Left renal pelvis (tissue), 4 donors: ENCODE measurements around the gene FSTL3. TPM values are rescaled to one million over a fixed set of nuclear protein-coding genes. Genes with fewer than 3 reads are reported as not detected.

ENCODE experiments used
- DNase-seq, 4 donors: peaks; one replicate each; pipeline ENCODE4 v3.0.0-alpha.2; 2013; ENCODE audit warnings: low read depth in 4 of 4, low spot score in 3 of 4
- polyA plus RNA-seq, 4 donors: library from polyadenylated mRNA; unstranded; fragments of 120-200 nt; gene quantifications; one replicate each; pipeline ENCODE4 v1.2.1, GENCODE V29; 2013; ENCODE audit not compliant: insufficient read length in 4 of 4

FSTL3 gene
- polyA plus RNA-seq, 4 donors = 14.3 to 18.8 (median 17.7) TPM

DNA sequence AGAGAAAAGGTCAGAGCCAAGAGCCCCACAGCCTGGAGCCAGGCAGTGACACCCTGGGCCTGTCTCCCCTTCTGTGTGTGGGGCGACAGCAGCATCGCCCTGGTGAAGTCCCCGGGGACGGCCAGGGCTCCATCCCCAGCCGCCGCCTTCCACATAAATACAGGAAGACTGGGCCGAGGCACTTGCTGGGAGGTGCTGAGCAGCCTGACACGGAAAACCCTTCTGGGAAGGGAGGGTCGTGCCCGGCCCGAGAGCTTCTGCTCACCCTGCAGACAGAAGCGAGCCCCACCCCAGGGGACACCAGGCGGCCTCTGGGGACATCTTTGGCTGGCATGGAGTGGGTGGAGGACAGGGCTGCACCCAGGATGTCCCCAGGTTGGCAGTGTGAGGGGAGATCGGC is 31.4 kb upstream of the FSTL3 start:
- no peak for DNase-seq

DNA sequence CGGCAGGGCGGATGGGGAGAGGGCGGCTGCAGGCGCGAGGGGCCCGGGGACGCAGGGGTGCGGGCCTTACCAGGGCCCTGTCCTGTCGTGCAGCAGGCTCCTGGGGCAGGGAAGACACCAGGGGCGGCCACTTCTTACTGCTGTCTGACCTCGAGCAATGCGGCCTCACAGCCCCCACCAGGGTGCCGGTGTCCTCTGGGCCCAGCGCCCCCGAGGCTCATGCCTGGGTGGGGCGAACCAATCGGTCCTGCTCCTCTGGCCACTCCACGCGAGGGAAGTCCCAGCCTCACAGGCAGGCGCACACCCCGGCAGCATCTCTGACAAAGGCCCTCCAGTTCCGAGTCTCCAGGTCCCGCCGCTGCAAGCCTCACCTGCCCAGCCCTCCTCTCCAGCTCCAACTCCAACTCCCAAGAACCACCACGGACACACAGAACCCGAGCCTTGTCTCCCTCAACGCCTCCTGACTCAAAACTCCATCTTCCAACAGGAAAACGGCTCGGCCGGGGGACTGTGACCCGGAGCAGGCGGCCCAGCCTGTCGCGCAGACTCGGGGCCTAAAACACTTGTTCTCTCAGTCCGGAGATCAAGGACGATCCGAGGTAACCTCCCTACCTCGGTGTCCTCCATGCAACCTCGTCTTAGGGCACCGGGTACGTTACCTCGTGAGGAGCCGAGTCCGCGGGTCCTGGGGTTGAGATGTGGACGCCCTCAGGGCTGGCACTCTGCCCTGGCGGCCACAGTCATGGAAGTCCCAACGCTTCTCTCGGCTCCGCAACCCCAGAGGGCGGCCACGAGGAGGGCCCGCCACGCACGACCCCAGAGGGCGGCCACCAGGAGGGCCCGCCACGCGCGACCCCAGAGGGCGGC is 30.0 kb upstream of the FSTL3 start:
- no peak for DNase-seq

DNA sequence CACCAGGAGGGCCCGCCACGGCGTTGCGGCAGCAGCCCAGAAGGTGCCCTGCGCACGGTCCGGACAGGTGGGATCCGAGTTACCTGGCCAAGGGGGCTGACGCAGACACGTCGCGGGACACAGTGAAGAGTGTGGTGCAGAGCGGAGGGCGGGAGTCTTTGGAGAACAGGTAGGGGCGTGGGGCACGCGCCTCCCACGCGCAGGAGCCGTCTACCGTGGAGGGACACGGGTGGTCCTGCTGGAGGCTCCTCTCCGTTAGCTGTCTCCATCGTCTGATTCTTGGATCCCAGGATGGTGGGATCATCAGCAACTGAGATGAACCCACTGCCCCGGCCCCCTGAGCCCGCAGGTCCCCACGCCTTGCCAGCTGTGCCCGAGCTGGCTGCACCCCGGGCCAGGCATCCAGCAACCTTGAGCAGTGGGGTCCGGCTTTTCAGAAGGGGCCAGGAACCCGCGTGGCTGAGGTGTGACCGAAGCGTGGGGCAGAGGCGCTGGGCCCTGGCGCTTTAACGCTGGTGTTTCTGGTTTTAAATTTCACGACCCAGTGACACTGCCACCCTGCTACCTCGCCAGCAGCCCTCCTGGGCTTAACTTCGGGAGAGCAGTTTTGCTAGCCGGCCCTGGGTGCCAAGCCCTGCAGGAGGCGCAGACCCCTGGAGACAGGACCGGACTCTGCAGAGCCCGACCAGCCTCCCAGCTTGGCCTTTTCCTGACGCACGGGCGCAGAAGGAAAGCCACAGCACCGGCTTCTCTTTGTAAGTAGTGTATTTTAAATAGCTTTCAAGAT is 29.2 kb upstream of the FSTL3 start:
- no peak for DNase-seq

DNA sequence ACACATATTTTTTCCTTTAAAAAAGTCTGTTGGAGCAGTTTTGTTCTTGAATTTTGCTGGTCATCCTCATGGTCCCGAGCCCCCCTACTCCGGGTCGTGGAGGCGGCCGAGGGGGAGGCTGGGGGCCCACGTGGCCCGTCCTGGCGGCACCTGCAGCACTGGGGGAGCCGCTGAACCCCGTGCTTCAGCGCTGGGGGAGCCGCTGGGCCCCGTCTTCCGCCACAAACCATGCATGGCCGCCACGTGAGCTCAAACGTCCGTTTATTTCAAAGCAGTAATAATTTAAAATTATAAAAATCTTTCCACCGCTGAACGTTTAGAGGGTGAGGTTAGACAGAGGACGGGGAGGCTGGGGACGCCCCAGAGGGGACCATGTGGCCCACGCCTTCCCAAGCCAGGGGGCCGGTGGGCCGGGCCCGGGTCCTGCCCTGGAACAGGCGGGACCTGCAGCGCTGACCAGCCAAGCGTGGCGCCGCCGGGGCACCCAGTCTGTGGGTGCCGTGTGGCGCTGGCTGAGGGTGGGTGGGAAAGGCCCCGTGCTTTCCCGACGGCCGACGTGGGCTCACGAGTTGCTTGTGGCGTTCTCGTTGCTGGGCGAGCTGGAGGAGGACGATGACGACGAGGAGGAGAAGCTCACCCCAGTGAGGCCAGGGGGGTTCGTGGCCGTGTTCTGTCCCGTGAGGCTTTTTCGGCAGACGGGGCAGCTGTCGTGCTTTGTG is 28.5 kb upstream of the FSTL3 start:
- DNase-seq = no peak

DNA sequence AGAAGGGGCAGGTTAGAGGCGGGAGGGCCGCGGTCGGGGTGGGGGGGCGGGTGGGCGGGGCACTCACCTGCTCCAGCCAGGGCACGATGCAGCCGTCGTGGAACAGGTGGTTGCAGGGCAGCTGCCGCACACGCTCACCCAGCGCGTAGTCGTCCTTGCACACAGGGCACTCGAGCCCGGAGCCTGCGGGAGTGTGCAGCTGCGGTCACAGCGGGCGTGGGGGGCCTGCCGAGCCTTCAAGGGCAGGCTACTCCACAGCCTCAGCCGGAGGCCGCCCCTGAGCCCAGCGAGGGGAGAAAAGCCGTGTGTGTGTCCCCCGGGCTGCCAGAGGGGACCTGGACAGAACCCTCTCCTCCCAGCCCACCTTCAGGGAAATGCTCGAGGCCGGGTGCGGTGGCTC is 27.9 kb upstream of the FSTL3 start:
- DNase-seq = no peak

DNA sequence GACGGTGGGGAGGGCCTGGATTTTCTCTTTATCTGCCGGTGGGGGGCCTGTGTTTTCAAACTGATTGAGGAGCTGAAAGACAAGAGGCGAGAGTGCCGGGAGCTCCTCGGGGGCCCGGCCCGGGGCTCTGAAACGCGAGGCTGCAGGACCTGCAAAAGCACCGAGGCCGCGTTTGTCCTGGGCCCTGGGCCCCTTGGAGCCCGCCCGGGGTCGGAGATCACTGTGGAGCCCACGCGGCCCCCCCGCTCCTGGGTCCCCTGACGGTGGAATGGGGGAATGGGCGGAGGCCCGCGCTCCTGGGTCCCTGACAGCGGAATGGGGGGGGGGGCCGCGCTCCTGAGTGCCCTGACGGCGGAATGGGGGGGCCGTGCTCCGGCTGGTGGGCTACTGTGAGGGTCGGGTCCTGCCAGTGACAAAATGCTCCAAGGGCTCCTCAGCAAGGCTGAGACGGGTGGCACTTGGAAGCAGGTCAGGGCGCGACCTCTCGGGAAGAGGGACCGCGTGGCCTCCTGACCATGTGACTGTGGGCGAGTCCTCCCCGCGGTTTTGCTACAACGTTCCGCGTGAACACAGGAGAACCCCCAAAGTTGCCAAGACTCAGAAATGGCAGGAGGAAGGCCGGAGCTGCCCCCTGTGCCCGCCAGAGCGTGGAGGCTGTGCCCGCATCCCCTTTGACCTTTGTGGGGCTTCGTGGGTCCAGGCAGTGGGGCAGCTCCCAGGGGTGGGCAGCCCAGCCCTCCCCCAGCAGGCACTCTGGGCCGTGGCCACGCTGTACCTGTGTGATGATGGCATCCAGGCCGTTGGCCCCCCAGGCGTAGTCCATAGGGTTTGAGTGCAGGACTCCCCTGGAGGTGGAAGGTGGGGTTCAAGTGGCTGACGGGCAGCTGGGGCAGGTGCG is 27.0 kb upstream of the FSTL3 start:
- DNase-seq = no peak

DNA sequence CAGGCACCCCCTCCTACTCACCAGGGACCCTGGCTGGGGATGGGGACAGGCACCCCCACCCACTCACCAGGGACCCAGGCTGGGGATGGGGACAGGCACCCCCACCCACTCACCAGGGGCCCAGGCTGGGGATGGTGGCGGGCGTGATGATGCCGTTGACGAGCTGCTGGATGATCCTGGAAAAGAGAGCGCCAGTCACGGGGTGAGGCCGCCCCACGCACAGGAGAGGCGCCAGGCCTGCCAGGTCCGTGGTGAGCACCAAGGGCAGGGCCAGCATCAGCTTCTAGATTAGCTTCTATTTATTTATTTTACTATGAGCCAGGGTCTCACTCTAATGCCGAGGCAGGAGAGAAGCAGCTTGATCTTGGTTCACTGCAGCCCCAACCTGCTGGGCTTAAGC is 26.1 kb upstream of the FSTL3 start:
- no peak for DNase-seq

DNA sequence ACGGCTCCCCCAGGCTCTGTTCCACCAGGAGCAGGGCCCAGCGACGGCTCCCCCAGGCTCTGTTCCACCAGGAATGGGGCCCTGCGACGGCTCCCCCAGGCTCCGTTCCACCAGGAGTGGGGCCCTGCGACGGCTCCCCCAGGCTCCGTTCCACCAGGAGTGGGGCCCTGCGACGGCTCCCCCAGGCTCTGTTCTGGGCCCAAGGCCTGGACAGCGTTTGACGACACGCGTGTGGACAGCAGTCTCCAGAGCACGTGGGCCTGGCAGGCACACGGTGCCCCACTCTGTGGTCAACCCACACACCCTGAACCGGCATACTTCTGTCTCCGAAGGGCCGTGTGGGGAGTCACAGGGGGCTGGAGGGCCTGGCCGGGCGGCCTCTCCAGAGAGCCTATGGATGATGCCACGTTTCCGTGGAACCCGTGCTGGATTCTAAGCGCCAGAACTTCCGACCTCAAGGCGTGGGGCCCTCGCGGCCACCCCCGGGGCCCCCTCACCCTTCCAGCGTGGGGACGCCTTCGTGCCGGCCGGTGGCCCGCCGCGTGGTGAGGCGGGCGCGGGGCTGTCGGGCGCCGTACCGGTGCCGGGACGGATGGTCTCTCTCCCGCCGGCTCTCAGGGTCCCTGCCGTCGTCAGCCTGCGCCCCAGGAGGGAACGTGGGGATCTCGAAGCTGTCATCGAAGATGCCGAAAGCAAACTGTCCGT is 24.9 kb upstream of the FSTL3 start:
- no peak for DNase-seq

DNA sequence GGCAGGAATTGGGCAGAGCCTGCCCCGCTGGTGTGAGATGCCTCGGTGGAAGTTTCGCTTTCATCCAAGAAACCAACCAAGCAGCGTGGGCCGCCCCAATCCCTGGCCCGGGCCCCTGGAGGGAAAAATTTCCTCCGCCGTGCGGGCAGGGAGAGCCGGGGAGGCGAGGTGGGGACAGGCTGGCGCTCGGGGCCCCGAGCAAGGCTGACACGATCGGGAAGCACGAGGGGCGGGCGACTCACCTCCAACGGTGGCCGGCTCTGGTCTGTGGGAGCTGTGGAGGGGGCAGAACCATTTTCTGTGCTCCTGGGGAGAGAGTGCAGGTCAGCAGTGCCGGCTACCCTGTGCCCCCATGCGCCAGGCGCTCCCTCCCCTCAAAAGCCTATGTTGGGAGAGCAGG is 24.2 kb upstream of the FSTL3 start:
- DNase-seq = no peak

DNA sequence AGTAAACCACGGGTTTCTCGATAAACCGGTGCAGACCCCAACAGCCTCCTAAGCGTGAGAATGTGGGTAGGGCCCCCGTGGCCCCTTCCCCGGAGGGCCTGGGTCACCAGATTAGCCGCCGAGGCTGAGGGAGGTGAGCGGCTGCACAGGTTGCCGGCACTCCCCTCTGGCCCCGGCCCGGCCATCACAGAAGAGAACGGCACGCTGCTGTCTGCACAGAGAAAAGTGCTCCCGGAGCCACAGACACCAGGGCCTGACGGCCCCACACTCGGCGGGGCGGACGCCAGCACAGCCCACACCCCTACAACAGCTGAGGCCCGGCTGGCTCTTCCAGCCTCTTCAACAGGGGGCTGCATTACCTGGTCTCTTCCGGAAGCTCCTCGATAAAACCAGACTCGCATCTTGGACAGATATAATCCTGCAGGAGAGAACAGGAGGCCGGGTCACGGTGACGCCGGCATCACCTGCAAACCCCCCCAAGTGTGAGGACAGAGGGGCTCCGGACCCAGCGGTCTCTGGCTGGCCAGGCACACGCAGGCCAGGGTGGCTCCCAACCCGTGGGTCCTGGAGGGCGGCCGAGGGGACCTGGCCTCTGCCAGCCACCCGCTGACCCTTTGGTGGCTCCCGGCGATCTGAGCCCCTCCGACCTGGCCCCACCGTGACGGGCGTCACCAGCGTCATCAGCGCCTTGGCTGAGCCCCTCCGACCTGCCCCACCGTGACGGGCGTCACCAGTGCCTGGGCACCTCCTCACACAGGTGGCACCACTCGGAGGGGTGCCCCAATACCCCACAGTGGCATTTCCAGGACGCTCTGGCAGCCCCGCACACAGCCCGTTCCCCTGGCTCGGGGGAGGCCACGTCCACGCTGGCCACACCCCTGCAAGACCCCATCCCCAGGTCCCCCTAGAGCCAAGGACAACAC is 23.5 kb upstream of the FSTL3 start:
- no peak for DNase-seq

DNA sequence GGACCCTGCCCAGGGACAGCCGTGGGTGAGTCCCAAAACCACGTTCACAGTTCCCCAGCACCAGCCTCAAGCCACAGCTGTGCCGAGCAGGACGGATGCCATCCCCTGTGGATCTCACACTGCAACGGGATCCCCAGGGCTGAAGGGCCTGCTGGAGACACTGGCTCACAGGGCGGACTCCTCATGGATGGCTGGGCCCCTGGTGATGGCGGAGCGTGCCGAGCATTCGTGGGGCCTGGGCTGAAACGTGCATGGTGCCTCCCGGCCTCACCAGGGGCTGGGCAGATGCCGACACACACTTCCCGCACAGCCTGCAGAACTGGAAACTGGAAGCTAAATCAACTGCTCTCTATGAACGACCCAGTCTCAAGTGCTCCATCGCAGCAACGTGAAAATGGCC is 22.8 kb upstream of the FSTL3 start:
- DNase-seq = no peak

DNA sequence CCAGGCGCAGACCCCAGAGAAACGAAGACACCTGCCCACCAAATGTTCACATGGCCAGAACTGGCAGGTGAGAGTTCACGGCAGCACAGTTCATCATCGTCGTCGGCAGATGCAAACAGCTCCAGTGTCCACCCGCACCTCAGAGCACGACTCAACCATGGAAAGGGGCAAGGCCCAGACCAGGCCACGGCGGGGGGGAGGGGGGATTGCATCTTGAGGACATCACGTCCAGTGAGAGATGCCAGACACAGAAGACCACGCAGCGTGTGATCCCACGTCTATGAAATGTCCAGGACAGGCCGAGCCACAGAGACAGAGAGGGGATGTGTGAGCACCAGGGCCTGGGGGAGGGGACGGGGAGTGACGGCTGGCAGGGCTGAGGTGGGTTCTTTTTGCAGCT is 20.5 kb upstream of the FSTL3 start:
- DNase-seq = no peak

DNA sequence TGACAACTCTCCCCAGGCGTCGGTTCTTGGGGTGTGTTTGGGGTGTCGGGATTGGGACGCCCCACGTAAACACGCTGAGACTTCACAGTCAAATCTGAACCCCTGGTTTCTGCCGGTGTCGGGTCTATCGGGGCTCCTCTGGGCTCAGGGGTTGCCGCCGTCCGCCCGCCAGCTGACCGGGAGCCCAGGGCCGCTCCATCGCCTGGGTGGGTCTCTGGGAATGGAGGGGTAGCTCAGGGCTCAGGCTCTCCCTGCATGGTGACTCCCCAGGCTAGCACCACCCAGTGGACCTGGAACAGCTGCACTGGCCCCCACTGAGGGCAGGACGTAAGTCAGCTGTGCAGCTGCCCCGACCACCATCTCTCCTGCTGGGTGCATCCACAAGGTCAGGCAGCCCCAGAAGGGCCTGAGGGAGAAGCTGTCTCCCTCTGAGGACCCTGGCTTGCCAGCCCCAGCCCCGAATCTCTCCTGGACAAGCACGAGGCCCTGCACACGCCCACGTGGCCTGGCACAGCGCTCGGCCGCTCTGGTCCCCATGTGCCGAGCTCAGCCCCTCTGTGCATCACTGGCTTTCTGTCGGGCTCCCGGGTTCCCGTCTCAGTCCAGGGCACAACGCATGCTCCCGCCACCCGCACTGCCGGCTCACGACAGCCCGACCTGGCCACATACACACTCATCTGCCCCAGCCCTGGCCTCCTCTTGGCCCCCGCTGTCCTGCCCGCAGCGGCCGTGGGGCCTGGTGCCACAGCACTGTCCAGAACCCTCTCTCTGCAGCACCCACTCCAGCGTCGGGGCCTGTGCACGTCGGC is 19.2 kb upstream of the FSTL3 start:
- no peak for DNase-seq

DNA sequence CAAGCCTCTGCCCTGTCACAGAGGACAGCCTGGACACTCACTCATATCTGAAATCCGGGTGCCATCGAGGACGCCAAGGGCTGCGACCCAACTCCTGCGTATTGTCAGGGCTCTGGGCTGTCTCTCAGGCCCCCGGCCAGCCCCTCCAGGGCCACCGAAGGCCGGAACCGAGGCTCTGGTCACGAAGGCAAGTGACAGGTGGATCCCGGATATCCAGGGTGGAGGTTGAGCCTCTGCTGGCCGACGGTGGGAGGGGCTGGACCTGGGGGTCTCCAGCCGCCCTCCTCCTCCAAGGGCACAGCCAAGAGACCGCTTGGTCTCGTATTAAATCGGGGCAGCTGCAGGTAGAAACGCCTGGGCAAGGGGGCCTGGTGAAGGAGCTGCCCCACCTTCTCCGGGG is 18.6 kb upstream of the FSTL3 start:
- DNase-seq = no peak

DNA sequence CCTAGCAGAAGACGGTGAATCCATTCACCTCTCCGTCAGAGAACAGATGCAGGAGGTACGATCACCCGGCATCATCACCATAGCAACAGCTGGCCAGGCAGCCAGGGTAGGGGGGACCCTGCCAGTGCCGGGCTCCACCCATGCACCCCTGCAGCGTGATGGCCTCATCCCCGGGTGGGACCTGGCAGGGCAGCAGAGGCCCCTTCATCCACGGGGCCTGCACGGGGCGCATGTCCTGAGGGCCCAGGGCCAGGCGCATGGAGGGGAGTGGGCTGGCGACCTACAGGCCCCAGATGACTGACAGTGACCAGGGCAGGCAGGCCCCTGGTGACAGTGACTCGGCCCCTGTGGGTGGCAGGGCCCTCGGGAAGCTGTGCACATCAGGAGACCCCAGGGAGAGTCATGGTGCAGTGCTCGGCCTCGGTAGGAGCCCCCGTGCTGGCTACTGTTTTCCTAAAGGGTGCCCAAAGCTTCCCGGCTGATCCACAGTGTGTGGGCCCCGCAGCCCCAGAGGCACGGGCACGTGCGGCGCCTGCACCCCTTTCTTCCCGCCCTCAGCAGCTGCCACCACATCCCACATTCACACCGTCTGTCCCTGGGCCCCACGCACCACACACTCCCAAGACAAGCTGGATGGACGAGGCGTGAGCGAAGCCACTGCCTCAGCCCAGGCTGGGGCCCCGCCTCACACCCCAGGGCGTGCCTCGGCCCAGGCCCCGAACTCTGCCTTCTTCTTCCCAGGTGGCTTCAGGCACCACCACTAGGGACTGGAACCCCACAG is 17.9 kb upstream of the FSTL3 start:
- no peak for DNase-seq

DNA sequence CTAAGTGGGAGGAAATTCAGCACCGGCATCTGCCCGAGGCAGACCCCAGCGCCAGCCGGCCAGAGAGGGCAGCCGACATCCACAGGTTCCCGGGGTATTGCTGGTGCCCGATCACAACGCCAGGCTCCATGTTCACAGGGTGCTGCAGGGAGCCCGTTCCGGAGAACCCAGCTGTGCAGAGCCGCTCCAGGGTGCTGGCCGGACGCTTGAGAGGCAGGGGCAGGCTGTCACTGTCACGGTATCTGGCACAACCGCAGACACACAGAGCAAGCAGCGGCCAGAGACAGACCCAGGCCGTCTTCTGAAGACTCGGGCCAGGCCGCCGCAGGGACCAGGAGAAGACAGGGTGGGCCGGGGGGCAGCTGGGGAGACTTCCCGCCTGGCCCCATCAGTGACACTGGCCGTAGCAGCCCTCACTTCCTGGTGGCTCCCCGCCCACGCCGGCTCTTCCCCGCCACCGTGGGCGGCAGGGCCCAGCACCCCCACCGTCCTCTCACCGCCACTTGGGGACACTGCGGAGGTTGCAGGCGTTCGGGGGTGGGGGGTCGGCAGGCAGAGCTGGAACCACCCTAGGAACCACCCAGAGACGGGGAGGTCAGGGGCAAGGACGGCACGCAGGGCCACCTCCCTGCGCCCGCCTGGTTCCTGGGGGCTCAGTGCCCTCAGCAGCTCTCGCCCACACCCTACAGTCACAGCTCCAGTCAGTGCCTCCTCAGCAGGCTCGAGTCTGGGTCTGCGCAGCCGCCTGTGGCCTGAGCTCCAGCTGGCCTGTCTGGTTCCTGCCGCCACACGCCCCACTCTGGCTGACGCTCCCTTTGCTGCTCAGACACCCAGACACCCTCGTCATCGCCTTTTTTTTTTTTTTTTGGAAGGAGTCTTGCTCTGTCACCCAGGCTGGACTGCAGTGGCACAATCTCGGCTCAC is 17.0 kb upstream of the FSTL3 start:
- no peak for DNase-seq
